NK-92 treated with Interleukin-12 subunit alpha and Interleukin-12 subunit beta, amount 100 ng/mL, for 24 hours (cell line): Measurements from ENCODE around the gene COA1.

Source experiments
- DNase-seq: peaks from one replicate; lab custom pipeline; 2025; lab: John Stamatoyannopoulos, UW

COA1 gene

DNA sequence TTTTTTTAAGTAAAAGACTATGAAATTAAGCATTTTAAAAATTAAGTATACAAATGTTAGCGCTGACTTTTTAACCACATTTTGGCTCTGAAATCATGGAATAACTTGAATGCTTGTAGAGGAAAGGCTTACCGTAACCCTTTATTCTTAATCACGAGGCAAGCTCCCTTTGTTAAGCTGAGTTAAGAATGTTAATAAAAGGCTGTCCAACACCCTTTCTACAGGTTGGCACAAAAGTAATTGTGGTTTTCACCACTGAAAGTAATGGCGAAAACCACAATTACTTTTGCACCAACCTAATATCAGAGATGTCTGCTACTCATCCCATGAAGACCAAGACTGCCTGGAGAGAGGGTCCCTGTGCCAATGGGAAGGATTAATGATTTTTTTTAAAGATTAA, 75.9 kb downstream of the COA1 start:
- no peak for DNase-seq

DNA sequence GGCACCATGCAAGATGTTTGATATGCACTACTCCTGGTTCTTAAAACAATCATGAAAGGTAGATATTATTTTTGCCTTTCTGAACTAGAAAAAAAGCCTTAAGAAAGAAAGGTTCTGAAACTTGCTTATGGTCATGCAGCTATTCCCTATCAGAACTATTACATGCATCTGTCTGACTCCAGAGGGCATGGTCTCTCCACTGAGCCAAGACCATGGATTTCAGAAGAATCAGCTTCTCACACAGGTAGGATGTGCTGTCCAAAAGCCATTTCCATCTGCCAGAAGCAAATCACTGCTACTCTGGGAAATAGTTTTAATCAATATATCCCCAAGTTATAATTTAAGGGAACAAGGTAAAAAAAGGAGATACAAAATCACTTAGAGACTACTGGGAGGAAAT, 77.0 kb downstream of the COA1 start:
- DNase-seq = no peak

DNA sequence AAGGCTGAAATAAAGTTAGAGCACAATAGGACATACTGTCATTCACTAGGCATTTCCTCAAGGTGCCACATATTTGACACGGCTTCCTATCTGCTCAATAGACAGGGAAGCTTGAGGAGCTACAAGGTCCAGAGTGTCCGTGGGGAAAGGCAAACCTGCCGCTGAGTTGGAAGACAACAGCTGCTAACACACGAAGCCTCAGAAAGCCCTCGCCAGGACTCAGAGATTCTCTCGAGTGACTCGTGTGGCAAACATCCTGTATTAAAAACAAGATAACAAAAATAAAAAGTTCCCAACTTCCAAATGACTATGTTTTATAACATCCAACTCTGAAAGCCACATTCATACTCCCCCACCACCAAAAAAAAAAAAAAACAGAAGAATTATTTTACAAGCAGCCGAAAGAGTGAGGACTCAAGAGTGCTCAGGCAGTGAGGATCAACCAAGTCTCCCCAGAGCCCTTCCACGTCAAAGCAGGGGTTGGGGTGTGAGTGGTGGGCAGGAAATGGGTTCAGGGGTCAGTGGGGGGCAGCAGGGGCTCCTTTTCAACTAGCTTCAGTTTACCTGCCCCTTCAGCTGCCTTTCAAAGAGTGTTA, 78.8 kb downstream of the COA1 start:
- peak; percentile 14 for DNase-seq

DNA sequence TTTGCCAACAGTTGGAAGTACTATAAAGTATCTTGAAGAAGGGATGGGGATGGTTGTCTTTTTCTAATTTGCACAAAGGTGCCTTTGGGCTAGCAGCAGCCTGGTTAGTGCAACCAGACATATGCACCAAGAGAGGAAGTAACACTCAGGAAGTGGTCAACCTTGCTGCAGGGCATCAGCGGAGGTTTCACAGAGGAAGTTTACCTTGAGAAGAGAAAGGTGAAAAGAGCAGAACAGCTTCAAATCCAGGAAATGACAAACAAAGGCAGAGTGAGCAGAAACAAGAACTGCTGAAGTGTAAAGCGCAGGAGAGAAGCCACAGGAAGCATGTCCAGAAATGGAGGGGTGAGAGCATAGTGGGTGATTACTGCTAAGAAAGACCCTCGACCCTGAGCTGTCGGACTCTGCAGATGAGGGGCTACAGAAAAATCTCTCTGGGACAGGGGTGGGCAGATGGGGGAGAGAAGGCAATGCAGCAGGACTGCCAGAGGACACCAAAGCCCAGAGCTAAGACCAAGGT, 79.5 kb downstream of the COA1 start:
- DNase-seq = peak; percentile 58

DNA sequence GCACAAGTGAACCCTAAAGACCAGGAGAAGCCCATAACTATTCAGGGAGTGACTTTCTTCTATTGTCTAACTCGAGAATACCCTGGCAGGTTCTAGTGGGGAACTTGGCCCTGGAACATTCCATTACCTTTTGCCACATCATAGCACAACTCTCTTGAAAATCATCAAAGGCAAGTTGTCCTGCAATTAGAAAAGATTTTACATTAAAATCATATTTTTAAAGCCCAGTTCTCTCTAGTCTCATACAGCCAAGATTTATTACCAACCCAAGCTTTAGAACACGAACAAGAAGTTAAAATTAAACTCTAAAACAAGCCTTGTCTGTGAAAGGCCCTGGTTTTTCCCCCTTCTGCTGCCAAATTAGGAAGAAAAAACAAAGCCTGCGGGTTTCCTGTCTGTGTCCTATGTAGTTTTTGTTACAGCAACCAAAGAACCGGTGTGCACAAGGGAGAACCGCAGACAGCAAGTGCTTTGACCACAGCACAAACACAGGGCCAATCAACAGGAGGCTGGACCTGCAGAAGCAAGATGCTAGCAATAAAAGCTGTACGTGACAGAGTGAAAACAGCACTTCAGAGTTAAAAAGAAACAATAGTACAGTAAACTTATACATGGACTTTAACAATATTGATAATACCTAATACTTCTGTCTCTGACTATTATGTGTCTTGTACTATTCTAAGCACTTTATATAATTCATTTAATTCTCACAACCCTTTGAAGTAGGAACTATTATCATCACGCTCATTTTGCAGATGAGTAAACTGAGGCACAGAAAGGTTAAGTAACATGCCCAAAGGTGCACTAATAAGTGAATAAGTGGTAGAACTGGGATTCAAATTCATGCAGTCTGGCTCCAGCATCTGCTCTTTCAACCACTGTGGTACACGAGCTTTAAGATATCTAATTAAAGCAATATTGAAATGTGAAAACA, 80.6 kb downstream of the COA1 start:
- DNase-seq = peak; percentile 63

DNA sequence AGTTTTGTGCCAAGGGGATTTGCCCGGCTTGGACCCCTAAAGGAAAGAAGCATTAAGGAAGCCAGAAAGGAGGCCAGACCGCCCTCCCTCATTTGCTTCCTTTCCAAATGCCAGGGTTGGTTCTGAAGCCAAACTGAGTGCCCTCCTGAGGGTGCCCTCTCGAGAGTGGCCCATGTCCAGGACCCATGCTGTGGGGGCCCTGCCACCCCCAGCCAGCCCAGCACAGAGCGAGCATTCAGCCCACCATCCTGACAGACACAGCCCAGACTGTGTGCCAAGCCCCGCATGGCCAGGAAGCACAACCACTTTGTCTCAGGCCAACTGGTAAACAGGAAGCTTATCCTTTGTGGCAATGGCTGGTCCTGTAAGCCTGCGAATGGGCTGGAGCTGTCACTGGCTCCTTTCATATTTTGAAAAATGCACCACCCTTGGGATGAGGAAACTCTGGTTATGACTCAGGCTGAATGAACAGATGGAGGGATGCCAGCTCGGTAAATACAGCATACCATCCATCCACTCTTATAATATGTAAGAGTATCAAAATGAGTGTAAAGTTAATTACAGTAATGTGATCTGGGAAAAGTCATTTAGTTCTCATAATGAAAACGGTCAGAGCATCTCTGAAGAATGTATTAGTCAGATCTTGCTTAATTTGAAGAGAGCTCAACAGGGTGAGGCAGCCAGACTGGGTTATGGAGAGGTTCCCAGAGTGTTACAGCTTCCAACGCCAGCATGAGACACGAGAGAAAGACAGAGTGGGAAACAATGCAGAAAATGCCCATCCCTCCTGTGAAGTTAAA, 81.5 kb downstream of the COA1 start:
- DNase-seq = peak; percentile 34

DNA sequence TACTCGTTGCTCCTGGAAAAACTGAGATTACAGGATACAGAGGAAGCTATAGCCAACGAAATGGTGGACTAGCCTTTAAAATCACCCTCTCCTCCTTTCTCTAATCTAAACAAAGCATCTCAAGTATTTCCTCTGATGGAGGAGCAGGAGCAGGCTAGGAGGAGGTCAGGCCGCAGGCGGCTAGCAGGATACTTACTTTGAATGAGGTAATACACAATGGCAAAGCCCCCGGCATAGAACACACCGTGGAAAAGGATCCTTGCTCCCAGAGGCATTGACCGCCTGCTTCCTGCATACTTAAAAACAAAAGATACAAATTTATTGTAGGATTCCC, 82.0 kb downstream of the COA1 start:
- DNase-seq = no peak

DNA sequence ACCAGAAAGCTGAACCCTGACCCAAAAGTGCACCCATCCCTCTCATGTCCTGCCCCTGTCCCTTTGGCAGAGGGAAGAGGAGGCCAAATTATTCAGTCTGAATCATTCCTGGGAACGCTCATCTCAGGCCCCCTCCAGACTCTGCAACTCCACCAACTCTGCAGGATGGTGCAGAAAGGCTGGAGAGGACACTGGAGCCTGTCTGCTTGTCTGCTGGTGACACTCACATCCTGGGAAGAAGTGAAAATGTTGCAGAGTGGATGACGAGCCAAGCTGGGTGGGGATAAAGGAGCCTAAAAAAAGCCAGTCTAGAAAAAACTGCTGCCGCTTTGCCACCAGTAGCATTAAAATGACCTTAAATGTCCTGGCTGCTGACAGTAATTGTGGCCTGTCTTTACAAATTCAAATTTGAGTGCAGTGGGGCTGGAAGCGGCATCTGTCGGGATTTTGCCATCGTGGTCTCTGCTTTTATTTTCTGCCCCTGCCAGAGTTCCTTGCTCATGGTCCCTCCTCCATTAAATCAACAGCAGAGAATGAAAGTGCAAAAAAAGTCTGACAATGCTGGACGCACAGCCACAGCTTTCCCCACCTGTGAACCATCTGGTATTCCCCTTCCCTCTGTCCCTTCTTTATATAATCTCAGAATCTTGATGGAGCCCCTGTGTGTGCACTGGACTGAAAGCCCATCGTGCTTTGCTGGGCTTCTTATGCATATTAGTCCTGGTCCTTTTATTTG, 82.6 kb downstream of the COA1 start:
- no peak for DNase-seq

DNA sequence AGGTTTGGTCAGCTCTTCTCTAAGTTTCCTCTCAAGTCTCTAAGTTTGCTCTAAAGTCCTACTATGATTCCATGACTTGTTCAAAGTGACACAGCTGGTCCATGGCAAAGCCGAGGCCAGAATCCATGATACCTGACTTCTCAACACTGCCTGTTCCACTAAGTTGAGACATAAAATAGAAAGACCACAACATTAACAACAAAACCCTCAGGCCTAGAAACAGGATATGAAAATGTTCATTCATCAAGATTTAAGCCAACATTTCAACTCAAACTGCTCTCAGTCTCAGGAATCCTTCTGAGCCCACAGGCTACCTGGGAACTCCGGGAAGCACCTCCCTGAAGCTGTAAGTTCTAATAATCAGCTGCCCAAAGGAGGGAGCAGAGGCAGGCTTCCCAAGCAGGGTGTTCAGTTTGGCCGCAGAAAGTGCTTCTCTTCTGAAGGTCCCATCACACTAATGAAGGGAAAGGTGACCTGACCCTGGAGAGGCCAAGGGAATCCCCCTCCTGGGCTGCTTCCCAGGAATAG, 83.6 kb downstream of the COA1 start:
- DNase-seq = no peak

DNA sequence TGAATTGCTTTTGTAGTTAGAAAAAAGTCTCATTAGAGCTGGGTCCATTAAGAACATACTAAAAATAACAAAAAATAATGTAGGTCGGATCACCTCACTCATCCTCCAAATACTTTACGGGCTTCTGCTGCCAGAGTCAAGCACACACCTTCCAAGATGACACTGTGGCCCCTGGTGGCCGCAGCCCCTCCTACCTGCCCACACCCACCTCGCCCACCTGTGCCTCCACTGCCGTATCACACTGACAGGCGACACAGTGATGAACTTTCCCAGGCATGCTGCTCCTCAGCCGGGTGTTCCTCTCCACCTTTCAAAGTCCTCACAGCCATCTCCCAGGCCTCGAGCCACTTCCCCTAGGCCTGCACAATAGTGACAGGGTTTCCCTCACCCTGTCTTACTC, 85.5 kb downstream of the COA1 start:
- DNase-seq = no peak

DNA sequence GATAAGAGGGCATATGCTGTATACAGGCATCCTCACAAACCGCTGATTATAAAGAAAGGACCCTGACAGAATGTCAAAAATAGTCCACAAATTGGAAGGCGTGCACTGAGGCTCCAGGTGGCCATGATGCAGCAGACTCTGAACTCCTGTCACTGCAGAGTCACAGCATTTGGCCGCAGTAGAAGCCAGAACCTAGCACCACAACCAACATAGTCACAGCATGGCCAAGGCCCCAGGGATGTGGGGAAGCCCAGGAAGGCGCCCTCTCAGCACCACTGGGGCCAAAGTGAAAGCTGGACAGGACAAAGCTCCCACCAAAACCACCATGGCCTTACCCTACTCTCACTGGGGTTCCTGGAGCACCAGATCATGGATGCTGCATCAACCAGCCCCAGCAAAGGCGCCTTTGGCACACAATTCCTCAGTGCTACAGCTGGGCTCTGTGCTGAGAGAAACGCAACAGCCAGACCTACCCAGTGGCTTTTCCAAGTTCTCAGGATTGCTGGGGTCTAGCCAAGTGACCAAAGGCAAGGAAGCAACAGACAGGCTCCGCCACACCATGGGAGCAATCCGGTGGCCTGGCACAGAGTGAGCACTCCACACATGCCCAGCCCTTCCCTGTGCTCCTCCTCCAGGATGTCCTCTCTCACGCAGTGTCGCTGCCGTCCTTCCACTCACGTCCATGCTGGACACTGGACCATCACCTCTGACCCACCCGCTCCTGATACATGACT, 86.3 kb downstream of the COA1 start:
- DNase-seq = no peak

DNA sequence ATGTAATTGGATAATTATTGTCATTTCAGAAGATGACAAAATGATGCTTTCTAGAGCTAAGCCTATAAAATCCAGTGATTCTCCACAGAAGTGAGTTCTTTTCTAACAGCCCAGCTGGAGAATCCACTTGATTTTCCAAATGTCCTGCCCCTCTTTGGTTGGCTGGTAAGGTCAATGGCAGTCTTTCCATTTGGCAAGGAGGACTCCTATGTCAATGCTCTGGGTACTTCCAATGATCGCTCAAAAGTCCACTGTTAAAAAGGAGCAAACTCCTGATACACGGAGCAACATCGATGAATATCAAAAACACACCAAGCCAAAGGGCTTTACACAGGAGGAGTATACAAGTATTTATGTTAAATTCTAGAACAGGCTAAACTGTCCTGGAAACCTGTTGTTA, 88.6 kb downstream of the COA1 start:
- DNase-seq = no peak

DNA sequence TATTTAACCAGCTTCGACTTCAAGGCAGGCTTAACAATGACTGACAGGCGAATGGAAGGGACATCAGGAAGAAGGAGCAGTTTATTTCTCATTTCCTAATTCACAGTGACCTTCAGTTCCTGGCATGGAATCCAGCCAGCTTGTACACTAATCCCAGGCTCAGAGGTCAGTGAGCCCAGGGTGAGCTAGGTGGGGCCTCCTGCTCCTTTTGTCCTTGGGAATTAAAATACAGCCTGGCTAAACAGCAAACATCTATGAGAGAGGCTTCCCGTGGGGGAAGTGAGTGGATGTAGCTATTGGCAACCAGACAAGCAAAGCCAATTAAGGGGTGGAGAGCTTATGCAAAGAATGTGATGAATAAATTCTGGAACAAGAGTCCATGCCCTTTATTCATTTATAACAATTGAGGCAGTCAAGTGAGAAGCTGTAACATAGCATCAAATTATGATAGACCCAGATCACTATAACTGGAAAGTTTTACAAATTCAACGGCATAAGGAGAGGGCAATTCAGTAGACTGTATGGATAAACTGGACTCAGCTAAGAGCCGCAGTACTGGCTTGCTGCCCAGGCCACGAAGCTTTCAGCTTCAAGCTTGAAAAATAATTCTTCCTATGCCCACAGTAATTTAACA, 89.3 kb downstream of the COA1 start:
- DNase-seq = no peak

DNA sequence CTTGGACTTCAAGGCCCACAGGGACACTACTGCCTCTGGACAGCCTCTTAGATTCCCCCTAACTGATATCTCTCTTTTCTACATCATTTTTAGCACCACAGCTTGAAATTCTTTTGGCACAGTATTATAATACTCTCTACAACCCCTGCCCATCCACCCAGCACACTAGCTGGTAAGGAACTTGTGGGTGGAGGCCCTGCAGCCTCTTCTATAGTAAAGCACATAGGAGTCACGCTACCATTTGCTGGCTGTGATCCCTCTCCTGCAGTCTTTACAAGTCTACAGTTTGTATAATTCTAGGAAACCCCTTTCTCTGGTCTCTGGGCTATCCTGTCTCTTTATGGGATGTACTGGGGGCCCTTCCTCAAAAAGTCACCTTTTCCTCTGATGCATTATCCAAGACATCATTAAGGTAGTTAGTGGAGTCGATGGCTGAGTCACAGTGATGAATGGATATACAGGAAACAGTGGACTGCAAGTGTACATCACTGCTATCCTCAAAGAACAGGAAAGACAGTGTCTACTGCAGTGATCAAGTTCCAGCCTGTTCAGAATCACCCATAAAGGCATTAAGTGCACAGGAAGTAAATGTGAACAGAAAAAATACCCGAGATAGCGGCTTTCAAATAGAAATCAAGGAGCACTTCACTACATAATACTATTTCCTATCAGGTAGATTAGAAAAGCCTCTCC, 92.1 kb downstream of the COA1 start:
- no peak for DNase-seq

DNA sequence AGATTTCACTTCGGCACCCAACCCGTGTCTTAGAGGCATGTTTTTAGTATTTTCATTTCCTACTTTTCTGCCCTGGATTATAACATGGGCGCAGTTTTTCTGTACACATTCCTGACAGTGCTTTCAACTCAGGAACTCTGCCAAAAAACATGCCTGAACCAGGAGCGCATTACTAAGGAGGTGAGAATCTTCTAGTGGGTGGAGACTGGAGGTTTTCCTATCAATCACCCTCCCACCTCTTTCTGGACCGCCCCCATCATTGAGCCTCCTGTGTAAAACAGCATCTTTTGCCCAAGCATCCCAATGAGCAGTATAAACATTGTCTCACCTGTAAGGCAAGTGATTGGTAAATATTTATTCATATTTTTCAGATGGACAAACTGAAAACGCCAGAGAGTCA, 93.2 kb downstream of the COA1 start:
- no peak for DNase-seq

DNA sequence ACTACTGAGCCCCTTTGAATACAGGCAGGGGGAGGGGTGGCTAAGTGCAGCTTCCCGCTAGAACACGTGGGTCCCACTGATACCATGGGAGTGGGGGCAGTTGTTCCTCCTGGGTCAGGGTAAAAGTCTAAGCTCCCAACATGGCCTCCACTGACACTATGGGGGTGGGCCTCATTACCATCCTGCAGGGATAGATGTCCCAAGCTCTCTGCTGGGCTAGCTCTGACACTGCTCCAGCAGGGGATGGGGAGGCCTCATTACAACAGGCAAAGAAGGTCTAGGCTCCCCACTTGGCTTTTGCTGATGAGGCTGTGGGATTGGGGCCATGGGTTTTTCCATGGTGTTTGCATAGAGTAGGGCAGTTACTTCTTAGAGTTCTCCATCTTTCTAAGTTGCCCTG, 94.9 kb downstream of the COA1 start:
- no peak for DNase-seq

DNA sequence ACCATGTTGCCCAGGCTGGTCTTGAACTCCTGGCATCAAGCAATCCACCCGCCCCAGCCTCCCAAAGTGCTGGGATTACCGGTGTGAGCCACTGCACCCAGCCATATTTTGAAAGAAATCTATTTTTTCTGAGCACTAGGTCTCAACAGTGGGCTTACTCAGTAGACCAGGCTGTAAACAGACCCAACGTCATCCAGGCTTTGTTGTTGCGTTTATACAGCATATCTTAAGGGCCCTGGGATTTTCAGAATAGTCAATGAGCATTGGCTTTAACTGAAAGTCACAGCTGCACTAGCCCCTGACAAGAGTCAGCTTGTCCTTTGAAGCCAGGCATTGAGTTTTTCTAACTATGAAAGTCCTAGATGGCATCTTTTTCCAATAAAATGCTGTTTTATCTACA, 96.6 kb downstream of the COA1 start:
- no peak for DNase-seq

DNA sequence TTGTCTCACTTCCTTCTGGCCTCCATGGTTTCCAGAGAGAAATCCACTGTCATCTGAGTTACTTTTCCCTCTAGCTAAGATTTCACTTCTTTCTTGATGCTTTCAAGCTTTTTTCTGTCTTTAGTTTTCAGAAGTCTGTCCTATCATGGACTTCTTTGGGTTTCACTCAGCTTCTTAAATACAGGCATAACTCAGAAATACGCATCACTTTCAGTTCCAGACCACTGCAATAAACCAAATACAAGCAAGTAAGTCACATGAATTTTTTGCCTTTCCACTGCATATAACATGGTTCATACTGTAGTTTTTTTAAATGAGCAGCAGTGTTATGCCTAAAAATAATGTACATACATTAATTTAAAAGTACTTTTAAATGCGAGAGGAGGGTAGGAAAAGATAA, 97.8 kb downstream of the COA1 start:
- no peak for DNase-seq

DNA sequence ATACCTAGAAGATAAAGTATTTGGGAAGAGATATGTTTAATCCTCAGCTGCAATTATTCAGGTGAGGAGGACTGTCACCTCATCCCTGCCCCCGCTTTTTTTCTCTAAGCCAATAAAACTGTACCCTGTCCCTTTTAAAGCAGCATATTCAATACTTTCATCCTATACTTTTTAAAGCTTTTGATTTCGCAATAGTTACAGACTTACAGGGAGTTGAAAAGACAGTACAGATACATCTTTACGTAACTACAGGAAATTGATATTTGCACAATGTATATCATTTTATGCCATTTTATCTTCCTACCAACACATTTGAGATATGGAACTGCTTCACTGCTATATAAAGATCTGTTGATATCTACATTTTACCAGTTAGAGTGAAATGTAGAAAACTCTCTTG, 98.8 kb downstream of the COA1 start:
- no peak for DNase-seq

DNA sequence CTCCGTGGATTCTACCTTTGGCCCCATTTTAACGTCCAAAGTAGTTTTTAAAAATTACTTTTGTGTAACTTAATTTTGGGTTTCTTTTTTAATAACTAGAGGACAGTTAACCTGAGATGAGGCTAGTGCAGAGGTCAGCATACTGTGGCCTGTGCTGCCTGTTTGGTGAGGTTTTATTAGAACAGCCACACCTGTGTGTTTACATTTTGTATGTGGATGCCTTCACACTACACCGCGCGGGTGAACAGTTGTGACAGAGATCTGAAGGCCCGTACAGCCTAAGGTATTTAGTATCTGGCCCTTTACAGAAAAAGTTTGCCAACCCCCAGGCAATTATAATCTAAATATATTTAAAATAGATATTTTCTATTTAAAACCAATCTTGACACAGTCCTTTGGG, 99.5 kb downstream of the COA1 start:
- no peak for DNase-seq
